HEK293 (cell line): Measurements from ENCODE around the gene KLHL30.

Experiments
- CTCF ChIP-seq: fragments of 450-650 bp; formaldehyde crosslinking; IDR thresholded peaks from 2 replicates; pipeline ENCODE4 v1.5.1; 2016; ENCODE audit warnings: missing biosample characterization, missing genetic modification characterization
- ZBTB11 ChIP-seq: fragments of 450-650 bp; formaldehyde crosslinking; conservative IDR thresholded peaks from 2 replicates; pipeline ENCODE4 v1.5.1; 2016; ENCODE audit warnings: low read depth, missing biosample characterization, missing genetic modification characterization
- ZBTB20 ChIP-seq: fragments of 450-650 bp; formaldehyde crosslinking; IDR thresholded peaks from 2 replicates; pipeline ENCODE4 v1.5.1; 2016; ENCODE audit warnings: missing biosample characterization, missing genetic modification characterization
- ZBTB21 ChIP-seq: fragments of 450-650 bp; formaldehyde crosslinking; IDR thresholded peaks from 2 replicates; pipeline ENCODE4 v1.5.1; 2017; ENCODE audit warnings: missing biosample characterization, missing genetic modification characterization
- ZNF175 ChIP-seq: fragments of 450-650 bp; formaldehyde crosslinking; IDR thresholded peaks from 2 replicates; pipeline ENCODE4 v1.5.1; 2016; ENCODE audit warnings: missing biosample characterization, missing genetic modification characterization
- ZNF239 ChIP-seq: fragments of 450-650 bp; formaldehyde crosslinking; IDR thresholded peaks from 2 replicates; pipeline ENCODE4 v1.5.1; 2016; ENCODE audit warnings: missing biosample characterization, missing genetic modification characterization
- ZNF335 ChIP-seq: fragments of 450-650 bp; formaldehyde crosslinking; conservative IDR thresholded peaks from 2 replicates; pipeline ENCODE4 v1.5.1; 2016; ENCODE audit warnings: missing biosample characterization, missing genetic modification characterization
- ZNF37A ChIP-seq: fragments of 450-650 bp; IDR thresholded peaks from 2 replicates; pipeline ENCODE4 v1.5.1; 2018; ENCODE audit warnings: missing biosample characterization, missing genetic modification characterization
- ZNF658 ChIP-seq: fragments of 450-650 bp; formaldehyde crosslinking; IDR thresholded peaks from 2 replicates; pipeline ENCODE4; 2016; ENCODE audit warnings: missing biosample characterization, missing genetic modification characterization
- ZNF776 ChIP-seq: fragments of 450-650 bp; formaldehyde crosslinking; IDR thresholded peaks from 2 replicates; pipeline ENCODE4 v1.5.0; 2017; ENCODE audit warnings: missing biosample characterization, missing genetic modification characterization, borderline replicate concordance

- TF ChIP-seq ZNF37A (no peak), ZBTB20 (tag by site-specific recombination) (no peak), CTCF (tag by site-specific recombination) (no peak), ZBTB11 (tag by site-specific recombination) (no peak), ZNF776 (no peak), ZNF658 (tag by site-specific recombination) (no peak), ZNF239 (tag by site-specific recombination) (no peak), ZBTB21 (tag by site-specific recombination) (no peak), ZNF175 (tag by site-specific recombination) (no peak), ZNF335 (tag by site-specific recombination) (peak; percentile 44)
Measured at GRCh38 chr2:238146884-238147544, 8.5 kb downstream of the KLHL30 start.
